HFFc6 (cell line): Measurements from ENCODE around the gene MKKS. TPM values are rescaled to one million over a fixed set of nuclear protein-coding genes. Genes with fewer than 3 reads are reported as not detected.
"Not testable (repeated sequence)": the region's sequence is repeated elsewhere in the genome, so short reads cannot be mapped to it uniquely, and the experiment has no call there.

ENCODE experiments used
- DNase-seq: peaks from one replicate; pipeline ENCODE4 v3.0.0-alpha.2; 2018
- H3K27ac Mint-ChIP-seq: 2 replicates; pipeline ENCODE4 v1.8.0; 2020; ENCODE audit warnings: mild to moderate bottlenecking, mixed read lengths
- H3K27me3 Mint-ChIP-seq: 2 replicates; pipeline ENCODE4 v1.8.0; 2021; ENCODE audit warnings: mild to moderate bottlenecking, moderate library complexity, mixed read lengths; ENCODE audit not compliant: insufficient read depth
- H3K36me3 Mint-ChIP-seq: 2 replicates; pipeline ENCODE4 v1.8.0; 2021; ENCODE audit warnings: low read depth, mixed read lengths
- H3K4me1 Mint-ChIP-seq: 2 replicates; pipeline ENCODE4 v1.8.0; 2020; ENCODE audit warnings: low read depth, mixed read lengths
- H3K4me3 Mint-ChIP-seq: 2 replicates; pipeline ENCODE4 v1.8.0; 2020; ENCODE audit warnings: mild to moderate bottlenecking, moderate library complexity, mixed read lengths
- H3K9me3 Mint-ChIP-seq: 2 replicates; pipeline ENCODE4 v1.8.0; 2020; ENCODE audit warnings: mild to moderate bottlenecking, mixed read lengths
- CTCF ChIP-seq: fragments of 200-600 bp; sonication (generic); IDR thresholded peaks from 2 replicates; pipeline ENCODE4 v1.5.0; 2021; ENCODE audit warnings: antibody characterized with exemption, mild to moderate bottlenecking
- total RNA-seq, 6 experiments: library from RNA; stranded (reverse); fragmentation: NEBNext Ultra II Directional; extraction: Animal tissue kit (Norgen Biotek cat#: 25700); gene quantifications; 2 replicates in 1 of 6; 3 replicates in 5 of 6; pipeline ENCODE4 v1.2.3, GENCODE V29; 2021

The MKKS gene
- total RNA-seq, 6 experiments from 2014 or later: 6.0 to 10.0 (median 8.0) TPM

GRCh38 chr20:10429443-10429981 lies 4.5 kb downstream of the MKKS start:
- Mint-ChIP-seq H3K27ac (no peak overlapping the region), H3K36me3 (peaks cover 10% of the 10 kb centered on the region), H3K4me1 (peaks cover 36% of the 10 kb centered on the region), H3K27me3 (no peaks in the 10 kb centered on the region), H3K4me3 (no peak overlapping the region), H3K9me3 (no peaks in the 10 kb centered on the region)
- no peak for DNase-seq
- no peak for TF ChIP-seq CTCF

DNA sequence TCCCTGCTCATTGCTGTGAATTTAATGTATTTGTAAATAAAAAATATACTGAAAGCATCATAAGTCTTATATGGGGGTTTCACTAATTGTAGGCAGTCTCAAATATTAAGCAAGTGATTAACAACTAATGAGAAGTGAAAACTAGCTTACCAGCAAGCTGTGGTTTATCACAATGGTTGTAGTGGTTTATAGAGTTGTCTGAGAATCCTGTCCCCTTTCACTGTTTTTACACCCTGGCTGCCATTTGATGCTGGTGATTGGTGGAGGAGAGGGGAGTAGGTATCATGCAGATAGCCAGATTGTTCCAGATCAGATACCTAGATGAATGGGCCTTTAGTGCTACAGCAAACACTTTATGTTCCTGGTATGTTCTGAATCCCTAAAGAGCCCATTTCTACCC lies 6.0 kb downstream of the MKKS start:
- Mint-ChIP-seq H3K27ac (no peak overlapping the region), H3K4me1 (peaks cover 31% of the 10 kb centered on the region), H3K27me3 (no peaks in the 10 kb centered on the region; the same call in 1 of the 2 replicates), H3K36me3 (peaks cover 10% of the 10 kb centered on the region), H3K4me3 (no peak overlapping the region), H3K9me3 (no peaks in the 10 kb centered on the region)
- no peak for DNase-seq
- no peak for TF ChIP-seq CTCF

DNA sequence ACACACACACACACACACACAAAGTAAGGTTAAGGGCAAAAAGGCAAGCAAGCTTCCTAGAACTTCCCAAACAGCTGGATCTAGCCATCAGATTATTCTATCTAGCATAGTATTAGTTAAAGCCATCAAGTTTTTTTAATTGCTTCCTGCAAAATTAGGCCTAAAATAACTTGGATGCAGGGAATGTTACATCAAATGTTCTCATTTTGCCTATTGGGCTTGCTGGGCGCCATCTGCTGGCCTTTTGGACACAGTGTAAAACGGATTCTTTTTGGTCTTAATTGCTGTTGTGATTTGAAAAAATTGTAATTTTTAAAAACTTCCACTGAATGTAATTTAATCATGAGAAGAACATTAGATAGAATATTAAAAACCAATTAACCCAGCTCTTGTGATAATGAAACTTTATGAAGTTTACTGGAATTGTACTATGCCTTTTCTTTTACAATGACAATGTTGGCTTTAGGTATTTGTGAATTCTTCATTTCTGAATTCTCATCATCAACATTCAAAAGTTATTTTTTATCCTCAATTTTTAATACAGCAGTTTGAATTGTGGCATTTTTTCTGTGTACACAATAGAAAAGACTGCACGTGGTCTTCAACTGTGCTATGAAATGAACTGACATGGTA lies 6.8 kb downstream of the MKKS start:
- peak; percentile 90 for TF ChIP-seq CTCF

GRCh38 chr20:10423735-10424134 lies 10.3 kb downstream of the MKKS start:
- TF ChIP-seq CTCF: no peak
- H3K4me3 Mint-ChIP-seq: no peak overlapping the region

More for the DNA sequence above, 6.8 kb downstream of the MKKS start:
- Mint-ChIP-seq H3K36me3 (peaks cover 7% of the 10 kb centered on the region), H3K4me3 (no peak overlapping the region), H3K27ac (no peak overlapping the region), H3K27me3 (no peaks in the 10 kb centered on the region; the same call in 1 of the 2 replicates), H3K9me3 (no peaks in the 10 kb centered on the region), H3K4me1 (peaks cover 27% of the 10 kb centered on the region)
- peak; percentile 42 for DNase-seq

DNA sequence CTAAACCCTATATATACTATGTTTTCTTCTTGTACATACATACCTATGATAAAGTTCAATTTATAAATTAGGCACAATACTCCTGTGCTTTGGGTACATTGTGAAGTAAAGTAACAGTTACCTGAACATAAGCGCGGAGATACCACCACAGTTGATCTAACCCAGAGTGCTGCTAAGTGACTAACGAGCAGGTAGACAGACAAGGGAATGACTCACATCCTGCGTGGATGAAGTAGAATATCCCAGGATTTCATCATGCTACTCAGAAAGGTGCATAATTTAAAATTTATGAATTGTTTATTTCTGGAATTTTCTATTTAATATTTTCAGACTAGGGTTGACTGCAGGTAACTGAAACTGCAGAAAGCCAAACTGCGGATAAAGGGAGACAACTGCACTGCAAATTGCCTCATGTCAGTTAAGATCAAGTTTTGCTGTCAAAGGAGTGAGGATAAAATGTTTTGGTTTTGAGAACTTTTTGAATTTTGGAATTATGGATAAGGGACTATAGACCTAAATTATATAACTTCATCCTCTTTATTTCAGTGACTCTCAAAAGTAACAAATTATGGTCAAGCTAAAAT lies 14.4 kb downstream of the MKKS start:
- no peak for TF ChIP-seq CTCF
- H3K4me1 Mint-ChIP-seq: peaks cover 30% of the 10 kb centered on the region
- H3K36me3 Mint-ChIP-seq: peaks cover 13% of the 10 kb centered on the region
- no peak overlapping the region for H3K4me3 Mint-ChIP-seq
- no peak for DNase-seq
- no peaks in the 10 kb centered on the region for H3K9me3 Mint-ChIP-seq
- no peaks in the 10 kb centered on the region; the same call in 1 of the 2 replicates for H3K27me3 Mint-ChIP-seq
- no peak overlapping the region for H3K27ac Mint-ChIP-seq

More at GRCh38 chr20:10423735-10424134, 10.3 kb downstream of the MKKS start:
- Mint-ChIP-seq H3K27me3 (no peaks in the 10 kb centered on the region; the same call in 1 of the 2 replicates), H3K9me3 (no peaks in the 10 kb centered on the region), H3K27ac (no peak overlapping the region), H3K36me3 (peaks cover 7% of the 10 kb centered on the region; the same call in 1 of the 2 replicates), H3K4me1 (peaks cover 22% of the 10 kb centered on the region)
- no peak for DNase-seq

DNA sequence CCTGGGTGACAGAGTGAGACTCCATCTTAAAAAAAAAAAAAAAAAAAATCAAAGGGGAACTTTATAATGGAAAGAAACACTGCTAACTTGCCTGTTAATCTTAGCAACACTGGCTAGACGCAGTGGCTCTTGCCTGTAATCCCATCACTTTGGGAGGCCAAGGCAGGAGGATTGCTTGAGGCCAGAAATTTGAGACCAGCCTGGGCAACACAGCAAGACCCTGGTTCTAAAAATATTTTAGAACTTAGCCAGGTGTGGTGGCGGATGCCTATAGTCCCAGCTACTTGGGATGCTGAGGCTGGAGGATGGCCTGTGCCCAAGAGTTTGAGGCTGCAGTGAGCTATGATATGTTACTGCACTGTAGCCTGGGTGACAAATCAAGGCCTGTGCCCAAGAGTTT lies 16.8 kb downstream of the MKKS start:
- peaks cover 30% of the 10 kb centered on the region for H3K4me1 Mint-ChIP-seq
- not testable (repeated sequence) for H3K27ac Mint-ChIP-seq, H3K27me3 Mint-ChIP-seq, H3K9me3 Mint-ChIP-seq, H3K4me3 Mint-ChIP-seq, DNase-seq
- peaks cover 13% of the 10 kb centered on the region for H3K36me3 Mint-ChIP-seq
